IMR-90 (cell line): ENCODE data around the gene RIMKLA. TPM values are rescaled to one million over a fixed set of nuclear protein-coding genes. Genes with fewer than 3 reads are reported as not detected.

ENCODE experiments used
- ATAC-seq: fragments of 200-7000 bp; cut with Tn5 transposase; 2 replicates; pipeline ENCODE4 v1.9.1; 2020; ENCODE audit warnings: low read depth, mild to moderate bottlenecking, moderate library complexity
- BruUV-seq: library from RNA; stranded (reverse); fragments of 400-500 nt; replicated peaks from 2 replicates; lab custom pipeline; 2021; lab: Mats Ljungman, UMichigan
- CTCF ChIA-PET: fragments of 300-600 bp; formaldehyde crosslinking; extraction: SDS; loops from one replicate; lab custom pipeline; 2021; ENCODE audit warnings: antibody characterized with exemption; lab: Yijun Ruan, JAX
- POLR2A ChIA-PET: fragments of 300-600 bp; sonication (Branson Sonifier 250); formaldehyde crosslinking; loops from one replicate; lab custom pipeline; 2022; ENCODE audit warnings: antibody characterized with exemption; ENCODE audit not compliant: unreplicated experiment; lab: Charles Lee
- DNase-seq: peaks from one replicate; pipeline ENCODE4 v3.0.0; 2013
- H2AFZ ChIP-seq: replicated peaks from 2 replicates; pipeline ENCODE3; 2013; ENCODE audit warnings: low read length, mild to moderate bottlenecking; ENCODE audit not compliant: poor library complexity
- H2AK5ac ChIP-seq: 2 replicates; pipeline ENCODE4 v1.6.1; 2013; ENCODE audit warnings: low read depth, low read length, inconsistent platforms
- H2AK9ac ChIP-seq: replicated peaks from 2 replicates; pipeline ENCODE3; 2013; ENCODE audit warnings: mild to moderate bottlenecking, low read depth, low read length, moderate library complexity; ENCODE audit not compliant: poor library complexity
- H2BK120ac ChIP-seq: 2 replicates; pipeline ENCODE4 v1.6.1; 2013; ENCODE audit warnings: low read depth, low read length, inconsistent platforms
- H2BK15ac ChIP-seq: 3 replicates; pipeline ENCODE4 v1.6.1; 2013; ENCODE audit warnings: low read depth, low read length, inconsistent platforms
- H2BK20ac ChIP-seq: 2 replicates; pipeline ENCODE4 v1.6.1; 2013; ENCODE audit warnings: low read depth, mild to moderate bottlenecking, inconsistent platforms, low read length, moderate library complexity
- H2BK5ac ChIP-seq: 2 replicates; pipeline ENCODE4 v1.6.1; 2013; ENCODE audit warnings: mild to moderate bottlenecking, low read depth, low read length, inconsistent platforms; ENCODE audit not compliant: poor library complexity, severe bottlenecking
- H3K14ac ChIP-seq: replicated peaks from 2 replicates; pipeline ENCODE4 v1.6.1; 2013; ENCODE audit warnings: low read depth, low read length, inconsistent platforms
- H3K18ac ChIP-seq: 2 replicates; pipeline ENCODE4 v1.6.1; 2013; ENCODE audit warnings: low read depth, low read length, control low read depth
- H3K23ac ChIP-seq: 2 replicates; pipeline ENCODE4 v1.6.1; 2013; ENCODE audit warnings: low read depth, low read length, inconsistent platforms
- H3K27ac ChIP-seq: 2 replicates; pipeline ENCODE4 v1.5.1; 2013; ENCODE audit warnings: mild to moderate bottlenecking, control low read depth, low read length; ENCODE audit not compliant: insufficient read depth
- H3K27me3 ChIP-seq: 2 replicates; pipeline ENCODE4 v1.6.1; 2013; ENCODE audit warnings: low read length; ENCODE audit not compliant: control insufficient read depth, insufficient read depth
- H3K36me3 ChIP-seq: 2 replicates; pipeline ENCODE4 v1.6.1; 2013; ENCODE audit warnings: low read length, mixed read lengths; ENCODE audit not compliant: control insufficient read depth, insufficient read depth
- H3K4ac ChIP-seq: 2 replicates; pipeline ENCODE4 v1.6.1; 2013; ENCODE audit warnings: low read depth, low read length, inconsistent platforms
- H3K4me1 ChIP-seq: 2 replicates; pipeline ENCODE4 v1.6.1; 2013; ENCODE audit warnings: low read length, mixed read lengths; ENCODE audit not compliant: control insufficient read depth, insufficient read depth
- H3K4me2 ChIP-seq: 2 replicates; pipeline ENCODE4 v1.6.1; 2013; ENCODE audit warnings: low read depth, mild to moderate bottlenecking, control low read depth, low read length, moderate library complexity
- H3K4me3 ChIP-seq: 2 replicates; pipeline ENCODE4 v1.5.1; 2013; ENCODE audit warnings: low read depth, mild to moderate bottlenecking, control low read depth, low read length, moderate library complexity; ENCODE audit not compliant: insufficient read depth
- H3K56ac ChIP-seq: 2 replicates; pipeline ENCODE4 v1.6.1; 2013; ENCODE audit warnings: low read length, inconsistent platforms; ENCODE audit not compliant: insufficient read depth; ENCODE audit errors: extremely low read depth
- H3K79me1 ChIP-seq, 2 experiments: 2 replicates each; pipeline ENCODE4 v1.6.1; 2013; ENCODE audit warnings: low read length in 2 of 2, inconsistent platforms in 1 of 2, low read depth in 1 of 2
- H3K9ac ChIP-seq: 2 replicates; pipeline ENCODE4 v1.6.1; 2013; ENCODE audit warnings: low read depth, low read length, control low read depth
- H3K9me1 ChIP-seq: 2 replicates; pipeline ENCODE4 v1.6.1; 2013; ENCODE audit warnings: low read length, inconsistent platforms; ENCODE audit not compliant: insufficient read depth
- H3K9me3 ChIP-seq: 2 replicates; pipeline ENCODE4 v1.6.1; 2013; ENCODE audit warnings: low read length; ENCODE audit not compliant: control insufficient read depth, insufficient read depth
- H4K20me1 ChIP-seq: 2 replicates; pipeline ENCODE4 v1.6.1; 2013; ENCODE audit warnings: low read length, inconsistent platforms; ENCODE audit not compliant: insufficient read depth
- H4K5ac ChIP-seq: 2 replicates; pipeline ENCODE4 v1.6.1; 2013; ENCODE audit warnings: mild to moderate bottlenecking, low read depth, low read length, control low read depth
- H4K8ac ChIP-seq, 2 experiments: 2 replicates each; pipeline ENCODE4 v1.6.1; 2013; ENCODE audit warnings: low read depth in 2 of 2, low read length in 2 of 2, control low read depth in 1 of 2, inconsistent platforms in 1 of 2
- H4K91ac ChIP-seq: 2 replicates; pipeline ENCODE4 v1.6.1; 2013; ENCODE audit warnings: low read depth, low read length, inconsistent platforms; ENCODE audit not compliant: insufficient read depth
- CHD1 ChIP-seq: IDR thresholded peaks from 2 replicates; pipeline ENCODE4 v1.6.1; 2012; ENCODE audit warnings: low read depth, low read length, improper control_type of control experiment
- NFE2L2 ChIP-seq: fragments of 150-350 bp; IDR thresholded peaks from 2 replicates; pipeline ENCODE4 v1.6.1; 2016; ENCODE audit warnings: low read depth, mild to moderate bottlenecking, low read length
- POLR2A ChIP-seq: IDR thresholded peaks from 2 replicates; pipeline ENCODE4 v1.6.1; 2012; ENCODE audit warnings: mild to moderate bottlenecking, low read depth, low read length
- RFX5 ChIP-seq: IDR thresholded peaks from 2 replicates; pipeline ENCODE4 v1.8.0; 2012; ENCODE audit warnings: low read depth, mild to moderate bottlenecking, low read length, moderate library complexity
- SMC3 ChIP-seq: fragments of 150-350 bp; IDR thresholded peaks from 2 replicates; pipeline ENCODE4 v1.6.1; 2016; ENCODE audit warnings: low read depth, mild to moderate bottlenecking, antibody characterized with exemption, low read length, moderate library complexity
- WGBS, 2 experiments: methylation state at CpG; one replicate each; pipeline versions ENCODE4 v1.1.5 to v1.1.7; 2013; ENCODE audit warnings: missing lambda C conversion rate in 2 of 2; ENCODE audit not compliant: insufficient read length in 1 of 2; ENCODE audit errors: extremely low coverage in 2 of 2; 5-methylcytosine and 5-hydroxymethylcytosine counted together
- dilution Hi-C: fragments of 300-500 bp; cut with HindIII; formaldehyde crosslinking; loops from one replicate; pipeline ENCODE4 v1.14.3; 2018; ENCODE audit warnings: low sequenced_read_pairs; ENCODE audit not compliant: unreplicated experiment
- in situ Hi-C: fragments of 300-500 bp; cut with MboI; formaldehyde crosslinking; loops from 3 replicates; pipeline ENCODE4 v1.14.3; 2019; ENCODE audit warnings: low sequenced_read_pairs, inconsistent platforms, mixed read lengths
- intact Hi-C: fragments of 100-400 bp; cut with micrococcal nuclease; formaldehyde crosslinking; loops from 2 replicates; pipeline ENCODE4 v1.10.0; 2022
- polyA plus RNA-seq, 3 experiments: library from polyadenylated mRNA; depleted of rRNA; stranded (reverse); fragments of >200 nt; gene quantifications; 2 replicates each; pipeline ENCODE4 v1.2.3, GENCODE V29; 2012; ENCODE audit warnings: low replicate concordance in 1 of 3
- total RNA-seq: library from RNA; depleted of rRNA; stranded (reverse); fragments of >200 nt; gene quantifications from 2 replicates; pipeline ENCODE4 v1.2.3, GENCODE V29; 2012
- TF ChIP-seq, protein P1 (sequence below): fragments of 150-350 bp; IDR thresholded peaks from 2 replicates; pipeline ENCODE4 v1.6.1; 2017; ENCODE audit warnings: mild to moderate bottlenecking, antibody characterized with exemption, low read length, low read depth

RIMKLA gene
- total and polyA plus RNA-seq, 2 of the 4 experiments (the other 2 are of a cell fraction): not detected

DNA sequence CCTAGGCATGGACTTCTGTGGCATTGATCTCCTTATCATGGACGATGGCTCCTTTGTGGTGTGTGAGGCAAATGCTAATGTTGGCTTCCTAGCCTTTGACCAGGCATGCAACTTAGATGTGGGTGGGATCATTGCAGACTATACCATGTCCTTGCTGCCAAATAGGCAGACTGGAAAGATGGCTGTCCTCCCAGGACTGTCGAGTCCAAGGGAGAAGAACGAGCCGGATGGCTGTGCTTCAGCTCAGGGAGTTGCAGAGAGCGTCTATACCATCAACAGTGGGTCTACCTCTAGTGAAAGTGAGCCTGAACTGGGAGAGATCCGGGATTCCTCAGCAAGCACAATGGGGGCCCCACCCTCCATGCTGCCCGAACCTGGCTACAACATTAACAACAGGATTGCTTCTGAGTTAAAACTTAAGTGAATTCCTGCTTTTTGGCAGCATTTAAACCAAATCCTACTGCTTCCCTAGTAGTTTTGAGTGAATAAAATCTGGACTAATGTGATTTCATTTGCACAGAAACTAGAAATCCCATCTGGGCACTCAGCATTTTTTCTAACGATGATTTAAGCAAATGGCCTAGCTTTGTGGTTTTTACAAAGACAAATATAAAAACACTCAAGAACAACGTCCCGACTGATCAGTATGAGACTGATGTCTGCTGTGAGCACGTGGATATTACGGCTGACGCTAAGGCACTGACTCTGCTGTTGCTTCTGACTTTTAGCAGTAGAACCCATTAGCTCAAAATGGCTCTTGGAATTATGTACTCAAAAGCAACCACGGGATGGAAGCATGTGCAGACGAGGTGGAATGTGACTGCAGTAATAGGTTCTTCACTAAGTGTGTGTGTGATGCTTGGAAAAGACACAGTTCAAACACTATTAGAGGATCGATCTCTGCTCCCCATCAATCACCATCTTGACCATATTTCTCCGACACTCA lies 34.2 kb downstream of the RIMKLA start:
- Histone ChIP-seq H2BK20ac (no peak overlapping the region), H3K4me1 (no peaks in the 10 kb centered on the region), H2BK120ac (no peak overlapping the region), H3K4me3 (no peak overlapping the region), H3K36me3 (no peaks in the 10 kb centered on the region), H4K8ac (no peak overlapping the region), H3K9me1 (no peaks in the 10 kb centered on the region), H4K20me1 (no peaks in the 10 kb centered on the region), H3K27me3 (peaks cover 14% of the 10 kb centered on the region), H3K14ac (no peak overlapping the region), H2BK15ac (no peak overlapping the region), H3K9me3 (no peaks in the 10 kb centered on the region), H3K4ac (no peak overlapping the region), H3K4me2 (no peak overlapping the region), H2AK9ac (no peak overlapping the region), H4K91ac (no peak overlapping the region), H3K9ac (no peak overlapping the region), H3K79me1 (no peaks in the 10 kb centered on the region), H3K56ac (no peak overlapping the region), H2AFZ (no peak overlapping the region), H4K5ac (no peak overlapping the region), H2BK5ac (no peak overlapping the region), H3K27ac (no peak overlapping the region), H3K18ac (no peak overlapping the region), H2AK5ac (no peak overlapping the region), H3K23ac (no peak overlapping the region)
- CTCF ChIA-PET: no interaction called here
- DNase-seq: no peak
- BruUV-seq: no TSS peak
- no peak for ATAC-seq
- dilution Hi-C loops (no loop called here), in situ Hi-C loops (no loop called here), intact Hi-C loops (no loop called here)
- TF ChIP-seq NFE2L2: no peak
- TF ChIP-seq CHD1: no peak
- no peak for TF ChIP-seq RFX5
- TF ChIP-seq SMC3: no peak
- no peak for TF ChIP-seq POLR2A
- TF ChIP-seq, protein P1, sequence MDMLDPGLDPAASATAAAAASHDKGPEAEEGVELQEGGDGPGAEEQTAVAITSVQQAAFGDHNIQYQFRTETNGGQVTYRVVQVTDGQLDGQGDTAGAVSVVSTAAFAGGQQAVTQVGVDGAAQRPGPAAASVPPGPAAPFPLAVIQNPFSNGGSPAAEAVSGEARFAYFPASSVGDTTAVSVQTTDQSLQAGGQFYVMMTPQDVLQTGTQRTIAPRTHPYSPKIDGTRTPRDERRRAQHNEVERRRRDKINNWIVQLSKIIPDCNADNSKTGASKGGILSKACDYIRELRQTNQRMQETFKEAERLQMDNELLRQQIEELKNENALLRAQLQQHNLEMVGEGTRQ: no peak
- WGBS, 2 experiments: 57% methylated on average over 6 of the region's 17 CpGs; no CpG with 5 or more reads in 1 of the 2 experiments
- POLR2A ChIA-PET: no interaction called here
